ENCODE results near the gene CPXM1.

CPXM1 gene

DNA sequence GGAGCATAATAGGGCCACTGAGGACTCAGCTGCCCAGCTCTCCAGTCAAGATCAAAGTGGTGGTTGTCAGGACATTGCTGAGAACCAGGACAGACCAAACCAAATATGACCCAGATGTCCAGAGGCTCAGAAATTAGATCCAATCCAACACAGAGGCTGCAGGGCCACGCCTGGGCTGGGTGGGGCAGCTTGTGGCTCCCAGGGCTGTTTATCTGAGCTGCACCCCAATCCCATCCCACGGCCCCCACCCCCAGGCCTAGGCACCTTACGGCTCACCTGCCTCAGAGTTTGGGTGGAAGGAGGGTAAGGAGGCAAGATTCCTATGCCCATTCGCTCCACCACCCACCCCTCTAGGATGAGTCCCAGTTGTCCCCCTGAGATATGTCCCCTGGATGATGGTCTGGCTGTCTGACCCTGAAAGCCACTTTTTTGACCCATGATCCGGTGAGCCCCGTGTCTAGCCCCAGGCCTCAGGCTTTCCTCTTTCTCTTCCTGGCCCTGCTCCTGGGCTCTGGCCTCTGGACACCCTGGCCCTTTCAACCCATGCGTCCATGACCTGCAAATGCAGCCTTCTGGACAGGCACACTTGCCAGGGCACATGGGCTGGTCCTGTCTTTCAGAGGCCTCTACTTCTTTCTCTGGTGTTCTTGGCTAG lies 40.0 kb downstream of the CPXM1 start:
- in situ Hi-C loops (cut with MboI; ENCODE audit: low pct_unique_long_range_greater_than_20kb, low sequenced_read_pairs, unreplicated experiment) = no loop called here
- TF ChIP-seq, protein P1, sequence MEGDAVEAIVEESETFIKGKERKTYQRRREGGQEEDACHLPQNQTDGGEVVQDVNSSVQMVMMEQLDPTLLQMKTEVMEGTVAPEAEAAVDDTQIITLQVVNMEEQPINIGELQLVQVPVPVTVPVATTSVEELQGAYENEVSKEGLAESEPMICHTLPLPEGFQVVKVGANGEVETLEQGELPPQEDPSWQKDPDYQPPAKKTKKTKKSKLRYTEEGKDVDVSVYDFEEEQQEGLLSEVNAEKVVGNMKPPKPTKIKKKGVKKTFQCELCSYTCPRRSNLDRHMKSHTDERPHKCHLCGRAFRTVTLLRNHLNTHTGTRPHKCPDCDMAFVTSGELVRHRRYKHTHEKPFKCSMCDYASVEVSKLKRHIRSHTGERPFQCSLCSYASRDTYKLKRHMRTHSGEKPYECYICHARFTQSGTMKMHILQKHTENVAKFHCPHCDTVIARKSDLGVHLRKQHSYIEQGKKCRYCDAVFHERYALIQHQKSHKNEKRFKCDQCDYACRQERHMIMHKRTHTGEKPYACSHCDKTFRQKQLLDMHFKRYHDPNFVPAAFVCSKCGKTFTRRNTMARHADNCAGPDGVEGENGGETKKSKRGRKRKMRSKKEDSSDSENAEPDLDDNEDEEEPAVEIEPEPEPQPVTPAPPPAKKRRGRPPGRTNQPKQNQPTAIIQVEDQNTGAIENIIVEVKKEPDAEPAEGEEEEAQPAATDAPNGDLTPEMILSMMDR (IDR thresholded peaks at IDR 0.05; ENCODE audit: extremely low read depth, insufficient read depth, missing control alignments) = no peak
- DNase-seq (ENCODE audit: low spot score) = peak; percentile 20

DNA sequence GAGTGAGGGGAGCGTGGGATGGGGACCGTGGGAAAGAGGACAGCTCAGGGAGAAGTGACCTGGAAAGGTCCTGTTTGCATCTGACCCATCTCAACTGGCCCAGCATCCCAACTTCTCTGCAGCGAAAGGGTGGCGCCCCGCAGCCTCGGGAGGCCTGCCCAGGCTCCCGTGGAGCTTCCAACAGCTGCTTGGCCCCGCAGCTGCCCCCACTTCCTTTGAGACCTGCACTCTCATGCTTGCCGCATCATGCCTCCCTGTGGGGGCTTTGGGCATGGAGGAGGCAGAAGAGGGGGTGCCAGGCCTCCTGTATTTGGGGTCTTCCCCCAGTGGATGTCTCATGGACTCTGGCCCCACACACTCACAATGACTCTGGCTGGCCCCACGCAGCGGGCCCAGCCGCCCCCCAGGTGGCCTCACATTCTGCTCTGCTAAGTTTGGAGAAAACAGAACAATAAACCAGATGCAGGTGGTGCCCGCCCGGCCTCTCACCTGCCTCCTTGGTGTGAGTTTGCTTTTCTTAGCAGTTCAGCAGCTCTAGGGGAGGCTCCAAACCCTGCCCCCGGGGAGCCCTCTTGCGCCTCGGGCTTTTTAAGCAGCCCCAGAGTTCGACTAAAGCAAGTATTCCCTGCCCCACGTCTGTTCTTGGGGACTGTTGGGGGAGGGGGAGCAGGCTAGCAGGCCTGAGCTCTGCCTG lies 40.7 kb downstream of the CPXM1 start:
- in situ Hi-C loops (cut with MboI; ENCODE audit: low pct_unique_long_range_greater_than_20kb, low sequenced_read_pairs, unreplicated experiment) = no loop called here
- TF ChIP-seq, protein P1 (IDR thresholded peaks at IDR 0.05; ENCODE audit: extremely low read depth, insufficient read depth, missing control alignments) = no peak
- peak; percentile 14 for DNase-seq (ENCODE audit: low spot score)

DNA sequence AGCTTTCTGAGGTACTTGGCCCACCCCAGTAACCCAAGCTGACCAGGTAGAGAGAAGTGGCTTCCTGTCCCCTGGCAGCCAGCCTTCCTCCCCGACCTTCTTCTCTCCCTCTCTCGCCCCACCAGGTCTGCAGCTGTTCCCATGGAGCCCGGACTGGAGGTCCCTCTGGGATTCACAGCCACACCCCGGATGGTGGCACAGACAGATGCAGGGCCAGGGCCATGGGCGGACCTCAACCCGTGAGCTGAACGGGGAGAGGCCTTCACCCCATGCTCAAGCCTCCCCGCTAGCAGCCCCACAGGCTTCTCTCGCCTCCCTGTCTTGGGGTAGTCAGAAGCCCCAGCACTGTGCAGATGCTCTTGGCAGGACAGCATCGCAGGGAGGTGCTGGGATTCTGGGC lies 41.3 kb downstream of the CPXM1 start:
- TF ChIP-seq, protein P1 (IDR thresholded peaks at IDR 0.05; ENCODE audit: extremely low read depth, insufficient read depth, missing control alignments) = no peak
- peak; percentile 14 for DNase-seq (ENCODE audit: low spot score)
- in situ Hi-C loops (cut with MboI; ENCODE audit: low pct_unique_long_range_greater_than_20kb, low sequenced_read_pairs, unreplicated experiment) = no loop called here

DNA sequence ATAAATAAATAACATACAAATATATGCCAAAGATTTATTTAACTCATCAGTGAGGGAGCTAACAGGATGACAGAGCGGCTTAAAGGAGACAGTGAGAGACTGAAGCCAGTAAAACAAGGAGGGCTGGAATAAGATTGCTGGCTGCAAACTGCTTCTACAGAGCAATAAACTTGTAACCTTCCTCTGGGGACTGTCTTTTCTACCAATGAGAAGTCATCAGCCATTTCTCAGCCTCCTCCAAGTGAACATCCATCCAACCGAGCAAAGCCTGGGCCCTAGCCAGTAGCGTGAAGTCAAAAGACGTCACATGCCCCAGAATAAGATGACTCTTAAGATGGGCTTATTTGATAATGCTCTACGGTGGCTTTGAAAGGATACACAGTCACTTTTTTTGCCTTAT lies 42.5 kb downstream of the CPXM1 start:
- in situ Hi-C loops (cut with MboI; ENCODE audit: low pct_unique_long_range_greater_than_20kb, low sequenced_read_pairs, unreplicated experiment) = no loop called here
- peak; percentile 8 for DNase-seq (ENCODE audit: low spot score)
- TF ChIP-seq, protein P1 (IDR thresholded peaks at IDR 0.05; ENCODE audit: extremely low read depth, insufficient read depth, missing control alignments) = no peak

DNA sequence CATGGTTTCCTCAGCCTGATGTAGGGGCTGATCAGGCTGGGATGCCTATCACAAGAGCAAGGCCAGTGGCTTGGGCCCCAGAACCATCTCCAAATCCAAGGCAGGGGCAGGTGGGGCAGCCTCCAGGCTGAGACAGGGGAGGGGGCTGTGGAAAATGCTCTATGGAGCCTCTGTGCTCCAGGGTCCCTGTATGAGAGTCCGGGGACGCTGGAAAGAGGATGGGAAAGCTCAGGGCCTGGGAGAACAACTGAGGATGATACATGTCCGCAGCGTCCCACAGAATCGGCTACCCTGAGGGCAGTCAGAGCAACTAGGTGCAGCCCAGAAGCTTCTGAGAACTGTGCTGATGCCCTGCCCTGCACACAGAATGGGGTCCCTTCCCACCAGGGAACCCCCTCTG lies 43.4 kb downstream of the CPXM1 start:
- TF ChIP-seq, protein P1 (IDR thresholded peaks at IDR 0.05; ENCODE audit: extremely low read depth, insufficient read depth, missing control alignments) = no peak
- in situ Hi-C loops (cut with MboI; ENCODE audit: low pct_unique_long_range_greater_than_20kb, low sequenced_read_pairs, unreplicated experiment) = no loop called here
- DNase-seq (ENCODE audit: low spot score) = peak; percentile 17

DNA sequence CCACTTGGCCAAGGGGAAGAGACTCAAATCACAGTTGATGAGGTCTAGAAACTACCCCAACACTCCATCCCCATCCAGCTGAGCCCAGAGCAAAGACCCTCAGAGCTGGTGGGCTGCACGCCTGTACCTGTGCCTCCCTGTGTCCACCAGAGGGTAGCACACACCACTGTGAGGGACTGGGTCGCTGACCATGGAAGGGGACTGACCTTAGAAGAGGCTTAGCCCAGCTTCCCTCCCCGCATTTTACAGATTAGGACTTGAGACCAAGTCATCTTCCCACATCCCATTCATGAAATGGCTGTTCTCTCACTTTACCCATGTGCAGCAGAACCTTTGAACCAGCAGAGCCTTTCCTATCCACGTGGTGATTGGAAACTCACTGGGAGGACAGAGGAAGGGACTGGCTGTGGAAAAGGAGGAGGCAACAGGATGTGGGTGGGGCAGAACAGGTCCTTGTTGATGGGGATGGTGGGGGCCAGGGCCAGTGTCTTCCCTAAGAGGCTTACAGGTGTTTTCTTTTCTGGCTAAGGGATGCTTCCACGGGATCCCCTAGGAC lies 44.3 kb downstream of the CPXM1 start:
- TF ChIP-seq, protein P1 (IDR thresholded peaks at IDR 0.05; ENCODE audit: extremely low read depth, insufficient read depth, missing control alignments) = peak; percentile 49
- DNase-seq (ENCODE audit: low spot score) = peak; percentile 26
- in situ Hi-C loops (cut with MboI; ENCODE audit: low pct_unique_long_range_greater_than_20kb, low sequenced_read_pairs, unreplicated experiment) = no loop called here

All from GM13977 (cell line).